ENCODE measurements around the gene IL26. TPM values are rescaled to one million over a fixed set of nuclear protein-coding genes. Genes with fewer than 3 reads are reported as not detected.

Gene IL26
- total RNA-seq, 1 experiment from 2014 or later: not detected

- peak; percentile 55 to 93 for DNase-seq
- no peaks in the 10 kb centered on the region for H3K79me2 ChIP-seq (ENCODE audit: low read depth)
- CTCF ChIA-PET: no interaction called here
- H4K20me1 ChIP-seq (ENCODE audit: insufficient read depth): no peaks in the 10 kb centered on the region
- no peaks in the 10 kb centered on the region for H3K9me3 ChIP-seq (ENCODE audit: insufficient read depth, low read depth)
- H3K9me2 ChIP-seq (ENCODE audit: insufficient read depth): no peaks in the 10 kb centered on the region
- no TSS peak for BruUV-seq (replicated peaks)
- peak overlapping the region; percentile 73 for H3K27ac ChIP-seq
- H2AFZ ChIP-seq: peak overlapping the region; percentile 63
- peaks cover 23% of the 10 kb centered on the region for H3K4me1 ChIP-seq (replicated peaks; ENCODE audit: insufficient read depth)
- no peaks in the 10 kb centered on the region for H3K27me3 ChIP-seq (ENCODE audit: insufficient read depth, low read depth)
- H3F3A ChIP-seq (ENCODE audit: insufficient read depth, low read depth): peaks cover 16% of the 10 kb centered on the region
- POLR2A ChIA-PET (ENCODE audit: unreplicated experiment): no interaction called here
- H3K36me3 ChIP-seq (ENCODE audit: low read depth): no peaks in the 10 kb centered on the region
- H3K4me2 ChIP-seq: peak overlapping the region; percentile 64
- TF ChIP-seq CTCF (conservative IDR thresholded peaks at IDR 0.05) (no peak), EZH2 (IDR thresholded peaks at IDR 0.05; ENCODE audit: low read depth) (no peak)
- intact Hi-C loops (cut with micrococcal nuclease; ENCODE audit: unreplicated experiment): no loop called here
- H3K4me3 ChIP-seq: no peak overlapping the region
Observed at GRCh38 chr12:68240079-68240478, 14.5 kb upstream of the IL26 start.

GRCh38 chr12:68239309-68239982, 13.8 kb upstream of the IL26 start:
- Histone ChIP-seq H4K20me1 (ENCODE audit: insufficient read depth) (no peaks in the 10 kb centered on the region), H3K4me2 (peak overlapping the region; percentile 64), H3K9me3 (ENCODE audit: insufficient read depth, low read depth) (no peaks in the 10 kb centered on the region), H3K36me3 (ENCODE audit: low read depth) (no peaks in the 10 kb centered on the region), H2AFZ (peak overlapping the region; percentile 63), H3K4me1 (replicated peaks; ENCODE audit: insufficient read depth) (peaks cover 23% of the 10 kb centered on the region), H3K27ac (peak overlapping the region; percentile 73), H3F3A (ENCODE audit: insufficient read depth, low read depth) (peaks cover 16% of the 10 kb centered on the region), H3K4me3 (peak overlapping the region; percentile 8; the same call in 1 of the 2 replicates), H3K9me2 (ENCODE audit: insufficient read depth) (no peaks in the 10 kb centered on the region), H3K79me2 (ENCODE audit: low read depth) (no peaks in the 10 kb centered on the region), H3K27me3 (ENCODE audit: insufficient read depth, low read depth) (no peaks in the 10 kb centered on the region)
- ChIA-PET CTCF (no interaction called here), POLR2A (ENCODE audit: unreplicated experiment) (interaction anchor here (0.9 kb wide), 1 partner anchor 71 kb away, joined by 5 read pairs; no protein-coding TSS in a partner anchor)
- intact Hi-C loops (cut with micrococcal nuclease; ENCODE audit: unreplicated experiment): no loop called here
- BruUV-seq (replicated peaks): TSS peak; percentile 76
- TF ChIP-seq CTCF (conservative IDR thresholded peaks at IDR 0.05): no peak
- no peak for TF ChIP-seq EZH2 (IDR thresholded peaks at IDR 0.05; ENCODE audit: low read depth)
- no peak for DNase-seq

- Histone ChIP-seq H3F3A (ENCODE audit: insufficient read depth, low read depth) (peaks cover 16% of the 10 kb centered on the region), H2AFZ (no peak overlapping the region), H3K27ac (no peak overlapping the region), H3K27me3 (ENCODE audit: insufficient read depth, low read depth) (no peaks in the 10 kb centered on the region), H3K36me3 (ENCODE audit: low read depth) (no peaks in the 10 kb centered on the region), H3K4me3 (no peak overlapping the region), H3K4me2 (no peak overlapping the region), H3K79me2 (ENCODE audit: low read depth) (no peaks in the 10 kb centered on the region), H3K4me1 (replicated peaks; ENCODE audit: insufficient read depth) (peaks cover 23% of the 10 kb centered on the region), H3K9me3 (ENCODE audit: insufficient read depth, low read depth) (no peaks in the 10 kb centered on the region), H4K20me1 (ENCODE audit: insufficient read depth) (no peaks in the 10 kb centered on the region), H3K9me2 (ENCODE audit: insufficient read depth) (no peaks in the 10 kb centered on the region)
- POLR2A ChIA-PET (ENCODE audit: unreplicated experiment): no interaction called here
- TF ChIP-seq CTCF (conservative IDR thresholded peaks at IDR 0.05) (no peak), EZH2 (IDR thresholded peaks at IDR 0.05; ENCODE audit: low read depth) (no peak)
- no peak for DNase-seq
- CTCF ChIA-PET: no interaction called here
- intact Hi-C loops (cut with micrococcal nuclease; ENCODE audit: unreplicated experiment): no loop called here
- BruUV-seq (replicated peaks): no TSS peak
Observed at GRCh38 chr12:68237619-68238018, 12.0 kb upstream of the IL26 start.

Measured in PC-9 (cell line).